A549 treated with Hydrocortisone at 1 μM for 4 hours (cell line): ENCODE results near the gene ITM2C. TPM values are rescaled to one million over a fixed set of nuclear protein-coding genes. Genes with fewer than 3 reads are reported as not detected.

ENCODE experiments used
- total RNA-seq: library from RNA; stranded (reverse); fragments of 200-300 nt; extraction: Qiagen RNA extraction; gene quantifications from 5 replicates; pipeline ENCODE4 v1.2.3, GENCODE V29; 2022

Gene ITM2C
- total RNA-seq, result 73.4 to 82.0 TPM (median 75.4 TPM) in 5 replicates

GRCh38 chr2:230864605-230865306 lies at the start of gene ITM2C:
ITM2C (plus strand) TSS chr2:230864942; CDS start chr2:230865026, 84 bp downstream.

GRCh38 chr2:230924470-230925341 lies 60.0 kb downstream of the ITM2C start, which contains the start of gene GPR55:
GPR55 (minus strand) TSS chr2:230925242; CDS start chr2:230910962, 14,280 bp downstream.

Other genes with a start within 250 kb of the ITM2C start
- gene CAB39, start 152.1 kb upstream of the ITM2C start, total RNA-seq, result 42.4 to 67.3 TPM (median 55.8 TPM) in 5 replicates
- not detected in 5 replicates for gene GPR55, start 60.3 kb downstream of the ITM2C start, total RNA-seq
- not detected in 5 replicates for gene SPATA3, start 131.2 kb downstream of the ITM2C start, total RNA-seq
- gene C2orf72, start 172.6 kb downstream of the ITM2C start, total RNA-seq, result 6.0 to 8.7 TPM (median 6.9 TPM) in 5 replicates
- gene PSMD1, start 191.9 kb downstream of the ITM2C start, total RNA-seq, result 109 to 120 TPM (median 117 TPM) in 5 replicates